NOMO-1 (cell line): Measurements from ENCODE around the gene TIMM44.
"Not testable (repeated sequence)": the region's sequence is repeated elsewhere in the genome, so short reads cannot be mapped to it uniquely, and the experiment has no call there.

ENCODE experiments used
- DNase-seq, 2 experiments: peaks; one replicate each; lab custom pipeline; 2025; ENCODE audit not compliant: unreplicated experiment in 2 of 2; lab: John Stamatoyannopoulos, UW

The TIMM44 gene

GRCh38 chr19:7953060-7953459, 9.6 kb upstream of the TIMM44 start:
- DNase-seq: no peak

- no peak for DNase-seq
These were observed 4.5 kb upstream of the TIMM44 start for GRCh38 chr19:7947939-7948338.

- DNase-seq: peak; percentile 79 to 82
These were observed 803 bp upstream of the TIMM44 start for GRCh38 chr19:7944177-7944761.

- DNase-seq: peak in 1 of 2 experiments; percentile 38
These were observed 454 bp downstream of the TIMM44 start for GRCh38 chr19:7942981-7943443.

- DNase-seq: no peak
These were observed 1.4 kb downstream of the TIMM44 start for GRCh38 chr19:7941895-7942596.

- no peak for DNase-seq
These were observed 2.6 kb downstream of the TIMM44 start for GRCh38 chr19:7940841-7941240.

GRCh38 chr19:7934766-7935165, 8.7 kb downstream of the TIMM44 start:
- no peak for DNase-seq

- no peak for DNase-seq
These were observed 9.4 kb downstream of the TIMM44 start for GRCh38 chr19:7933828-7934725.

- DNase-seq: no peak
These were observed 10.1 kb downstream of the TIMM44 start for GRCh38 chr19:7933411-7933810.

GRCh38 chr19:7932930-7933300, 10.6 kb downstream of the TIMM44 start:
- no peak for DNase-seq

- no peak for DNase-seq
These were observed 11.1 kb downstream of the TIMM44 start for GRCh38 chr19:7932276-7932929.

GRCh38 chr19:7931221-7932061, 12.0 kb downstream of the TIMM44 start:
- DNase-seq: no peak

GRCh38 chr19:7930765-7931164, 12.7 kb downstream of the TIMM44 start:
- DNase-seq: no peak

GRCh38 chr19:7930030-7930429, 13.4 kb downstream of the TIMM44 start:
- not testable (repeated sequence) for DNase-seq

GRCh38 chr19:7928741-7929701, 14.4 kb downstream of the TIMM44 start:
- peak in 1 of 2 experiments; percentile 23 for DNase-seq

- no peak for DNase-seq
These were observed 15.1 kb downstream of the TIMM44 start for GRCh38 chr19:7928334-7928706.

- no peak for DNase-seq
These were observed 15.7 kb downstream of the TIMM44 start for GRCh38 chr19:7927605-7928333.
